ENCODE data around the gene TMEM203.

TMEM203 gene

DNA sequence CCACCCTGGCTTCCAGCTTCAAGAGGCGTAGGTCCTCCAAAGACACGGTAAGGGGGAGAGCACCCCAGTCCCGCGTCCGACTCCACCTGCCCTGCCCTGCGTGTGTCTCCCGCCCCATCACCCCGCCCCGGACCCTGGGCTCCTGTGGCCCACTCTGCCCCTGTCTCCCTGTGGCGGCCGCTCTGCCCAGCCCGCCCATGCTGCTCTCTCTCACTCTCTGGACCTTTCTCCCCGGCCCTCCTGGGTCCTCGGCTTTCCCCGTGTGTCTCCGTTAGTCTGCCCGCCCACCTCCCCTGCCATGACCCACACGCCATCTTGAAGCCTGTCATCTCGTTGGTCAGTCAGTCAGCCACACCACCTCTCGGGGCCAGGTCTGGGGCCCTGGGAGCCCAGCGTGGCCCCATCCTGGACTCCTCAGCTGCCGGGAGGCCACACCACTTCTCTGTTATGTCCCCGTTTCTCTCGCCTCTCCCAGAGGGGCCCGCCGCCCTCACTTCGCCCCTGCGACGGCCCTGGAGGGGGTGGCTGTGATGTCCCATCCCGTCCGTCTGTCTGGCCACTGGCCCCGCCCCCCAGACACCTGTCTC lies 40.1 kb downstream of the TMEM203 start:
- Mint-ChIP-seq H3K27me3 (peaks cover 86% of the 10 kb centered on the region), H3K36me3 (ENCODE audit: low read depth) (no peaks in the 10 kb centered on the region), H3K9me3 (no peaks in the 10 kb centered on the region), H3K4me3 (no peak overlapping the region), H3K27ac (no peak overlapping the region), H3K4me1 (ENCODE audit: low read depth) (peaks cover 8% of the 10 kb centered on the region)
- intact Hi-C loops (cut with micrococcal nuclease) = no loop called here

DNA sequence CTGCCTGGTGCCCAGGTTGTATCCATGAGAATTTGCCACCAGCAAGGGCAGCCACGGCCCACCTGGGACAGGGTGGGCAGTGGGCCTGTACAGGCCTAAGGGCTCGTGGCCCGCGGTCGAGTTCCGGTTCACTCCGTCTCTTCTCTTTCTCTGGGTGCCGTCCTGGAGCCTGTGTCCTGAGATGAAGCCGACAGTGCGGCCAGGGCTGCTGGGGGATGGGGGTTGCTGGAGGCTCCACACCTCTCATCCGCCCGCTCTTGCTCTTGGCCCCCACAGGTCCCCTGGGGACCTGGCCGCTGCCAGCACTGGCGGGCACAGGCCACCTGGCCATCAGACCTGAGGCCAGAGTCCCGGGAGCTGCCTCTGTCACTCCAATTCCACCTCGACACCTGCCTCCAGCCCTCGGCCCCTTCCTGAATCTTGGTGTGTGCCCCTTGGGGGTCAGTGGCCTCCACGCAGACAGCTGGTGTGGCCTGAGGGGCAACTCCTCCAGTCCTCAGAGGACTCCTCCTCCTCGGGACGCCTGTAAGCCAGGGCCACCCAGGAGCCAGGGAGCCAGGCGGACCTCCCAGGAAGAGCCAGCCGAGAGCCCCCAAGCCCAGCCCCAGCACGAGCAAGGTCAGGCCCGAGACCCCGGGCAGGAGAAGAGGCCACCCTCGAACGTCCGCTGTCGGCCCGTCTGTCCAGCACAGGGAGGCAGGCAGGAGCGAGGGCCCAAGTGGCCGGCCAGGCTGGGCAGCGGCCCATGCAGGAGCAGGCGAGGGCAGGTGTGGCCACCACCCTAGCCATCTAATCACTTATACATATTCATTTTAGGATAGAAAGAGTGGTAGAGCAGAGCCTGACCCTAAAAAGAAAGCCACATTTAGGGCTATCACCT lies 40.8 kb downstream of the TMEM203 start:
- Mint-ChIP-seq H3K36me3 (ENCODE audit: low read depth) (no peaks in the 10 kb centered on the region), H3K27ac (no peak overlapping the region), H3K9me3 (no peaks in the 10 kb centered on the region), H3K4me3 (no peak overlapping the region), H3K27me3 (peaks cover 88% of the 10 kb centered on the region), H3K4me1 (ENCODE audit: low read depth) (peaks cover 8% of the 10 kb centered on the region)
- intact Hi-C loops (cut with micrococcal nuclease) = no loop called here

DNA sequence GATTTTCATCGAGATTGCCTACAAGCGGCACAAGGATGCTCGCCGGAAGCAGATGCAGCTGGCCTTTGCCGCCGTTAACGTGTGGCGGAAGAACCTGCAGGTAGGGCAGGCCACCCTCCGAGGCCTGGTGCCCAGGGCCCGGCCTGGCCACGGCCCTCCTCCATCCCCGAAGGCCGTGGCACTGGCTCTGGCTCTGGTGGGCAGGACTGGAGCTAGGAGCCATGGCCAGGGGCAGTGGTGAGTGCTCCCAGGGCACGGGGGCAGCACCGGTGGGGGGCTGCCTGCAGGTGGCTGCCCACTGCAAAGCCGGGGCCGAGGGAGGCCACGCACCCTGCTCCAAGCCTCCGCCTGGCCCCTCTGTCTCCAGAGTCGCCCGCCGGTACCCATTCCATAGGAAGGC lies 41.6 kb downstream of the TMEM203 start:
- intact Hi-C loops (cut with micrococcal nuclease) = no loop called here
- H3K4me3 Mint-ChIP-seq = peak overlapping the region; percentile 62
- H3K27me3 Mint-ChIP-seq = peaks cover 90% of the 10 kb centered on the region
- no peaks in the 10 kb centered on the region for H3K36me3 Mint-ChIP-seq (ENCODE audit: low read depth)
- peaks cover 8% of the 10 kb centered on the region for H3K4me1 Mint-ChIP-seq (ENCODE audit: low read depth)
- H3K27ac Mint-ChIP-seq = no peak overlapping the region
- H3K9me3 Mint-ChIP-seq = no peaks in the 10 kb centered on the region

DNA sequence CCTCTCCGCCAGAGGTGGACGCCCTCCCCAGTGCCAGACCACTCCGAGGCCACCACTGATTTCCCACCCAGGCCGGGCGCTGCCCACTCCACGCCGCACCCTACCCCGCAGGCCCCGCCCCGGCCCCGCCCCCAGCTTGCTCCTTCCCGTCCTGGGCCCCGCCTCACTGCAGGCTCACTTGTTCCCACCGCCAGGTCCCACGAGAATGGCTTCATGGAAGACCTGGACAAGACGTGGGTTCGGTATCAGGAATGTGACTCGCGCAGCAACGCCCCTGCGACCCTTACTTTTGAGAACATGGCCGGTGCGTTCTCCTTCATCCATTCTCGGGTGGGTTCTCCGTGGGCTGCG lies 42.1 kb downstream of the TMEM203 start:
- H3K9me3 Mint-ChIP-seq = no peaks in the 10 kb centered on the region
- H3K27me3 Mint-ChIP-seq = peaks cover 91% of the 10 kb centered on the region
- intact Hi-C loops (cut with micrococcal nuclease) = no loop called here
- peaks cover 8% of the 10 kb centered on the region for H3K4me1 Mint-ChIP-seq (ENCODE audit: low read depth)
- peak overlapping the region; percentile 62 for H3K4me3 Mint-ChIP-seq
- no peak overlapping the region for H3K27ac Mint-ChIP-seq
- H3K36me3 Mint-ChIP-seq (ENCODE audit: low read depth) = no peaks in the 10 kb centered on the region

DNA sequence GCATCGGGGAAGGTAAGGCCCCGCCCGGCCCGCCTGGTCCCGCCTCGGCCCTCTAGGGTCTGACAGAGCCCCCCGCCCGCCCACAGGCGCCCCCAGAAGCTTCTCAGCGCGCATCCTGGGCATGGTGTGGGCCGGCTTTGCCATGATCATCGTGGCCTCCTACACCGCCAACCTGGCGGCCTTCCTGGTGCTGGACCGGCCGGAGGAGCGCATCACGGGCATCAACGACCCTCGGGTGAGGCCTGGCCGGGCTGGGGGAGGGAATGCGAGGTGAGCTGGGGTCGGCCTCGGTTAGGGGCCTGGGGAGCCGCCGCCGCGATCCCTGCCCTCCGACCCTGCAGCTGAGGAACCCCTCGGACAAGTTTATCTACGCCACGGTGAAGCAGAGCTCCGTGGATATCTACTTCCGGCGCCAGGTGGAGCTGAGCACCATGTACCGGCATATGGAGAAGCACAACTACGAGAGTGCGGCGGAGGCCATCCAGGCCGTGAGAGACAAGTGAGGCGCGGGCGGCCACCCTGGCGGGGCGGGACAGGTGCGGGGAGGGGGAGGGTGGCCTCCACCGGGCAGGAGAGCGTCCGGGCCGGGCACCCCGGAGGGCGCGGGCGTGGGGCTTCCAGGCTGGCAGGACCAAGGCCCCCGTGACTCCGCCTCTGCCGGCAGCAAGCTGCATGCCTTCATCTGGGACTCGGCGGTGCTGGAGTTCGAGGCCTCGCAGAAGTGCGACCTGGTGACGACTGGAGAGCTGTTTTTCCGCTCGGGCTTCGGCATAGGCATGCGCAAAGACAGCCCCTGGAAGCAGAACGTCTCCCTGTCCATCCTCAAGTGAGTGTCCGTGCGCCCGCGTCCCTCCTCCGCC lies 42.7 kb downstream of the TMEM203 start:
- no peaks in the 10 kb centered on the region for H3K36me3 Mint-ChIP-seq (ENCODE audit: low read depth)
- H3K4me3 Mint-ChIP-seq = peak overlapping the region; percentile 62
- H3K27ac Mint-ChIP-seq = no peak overlapping the region
- intact Hi-C loops (cut with micrococcal nuclease) = no loop called here
- peaks cover 12% of the 10 kb centered on the region for H3K4me1 Mint-ChIP-seq (ENCODE audit: low read depth)
- H3K9me3 Mint-ChIP-seq = no peaks in the 10 kb centered on the region
- H3K27me3 Mint-ChIP-seq = peaks cover 91% of the 10 kb centered on the region

DNA sequence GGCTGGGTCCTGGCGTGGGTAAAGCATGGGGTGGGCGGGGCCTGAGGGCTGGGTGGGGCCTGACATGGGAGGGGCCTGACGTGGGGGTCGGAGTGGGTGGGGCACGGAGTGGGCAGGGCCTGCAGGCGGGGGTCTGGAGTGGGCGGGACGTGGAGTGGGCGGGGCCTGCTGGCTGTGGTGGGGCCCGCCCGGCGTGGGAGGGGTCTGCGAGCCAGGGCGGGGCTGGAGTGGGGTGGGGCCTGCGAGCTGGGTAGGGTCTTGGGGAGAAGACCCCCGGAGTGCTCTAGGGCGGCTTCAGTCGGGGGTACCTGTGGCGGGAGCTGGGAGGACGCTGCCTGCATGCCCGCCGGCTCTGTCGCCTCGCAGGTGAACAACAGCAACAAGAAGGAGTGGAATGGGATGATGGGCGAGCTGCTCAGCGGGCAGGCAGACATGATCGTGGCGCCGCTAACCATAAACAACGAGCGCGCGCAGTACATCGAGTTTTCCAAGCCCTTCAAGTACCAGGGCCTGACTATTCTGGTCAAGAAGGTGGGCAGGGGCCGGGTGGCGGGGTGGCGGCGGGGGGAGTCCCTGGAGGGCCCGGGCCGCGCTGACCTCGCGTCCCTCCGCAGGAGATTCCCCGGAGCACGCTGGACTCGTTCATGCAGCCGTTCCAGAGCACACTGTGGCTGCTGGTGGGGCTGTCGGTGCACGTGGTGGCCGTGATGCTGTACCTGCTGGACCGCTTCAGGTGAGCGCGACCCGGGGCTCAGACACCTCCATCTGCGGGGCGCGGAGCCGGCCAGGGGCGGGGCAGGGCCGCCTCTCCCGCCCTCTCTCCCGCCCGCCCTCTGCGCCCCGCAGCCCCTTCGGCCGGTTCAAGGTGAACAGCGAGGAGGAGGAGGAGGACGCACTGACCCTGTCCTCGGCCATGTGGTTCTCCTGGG lies 43.6 kb downstream of the TMEM203 start:
- peaks cover 20% of the 10 kb centered on the region for H3K4me1 Mint-ChIP-seq (ENCODE audit: low read depth)
- intact Hi-C loops (cut with micrococcal nuclease) = no loop called here
- H3K4me3 Mint-ChIP-seq = no peak overlapping the region
- no peak overlapping the region for H3K27ac Mint-ChIP-seq
- H3K36me3 Mint-ChIP-seq (ENCODE audit: low read depth) = no peaks in the 10 kb centered on the region
- H3K9me3 Mint-ChIP-seq = no peaks in the 10 kb centered on the region
- peaks cover 92% of the 10 kb centered on the region for H3K27me3 Mint-ChIP-seq

DNA sequence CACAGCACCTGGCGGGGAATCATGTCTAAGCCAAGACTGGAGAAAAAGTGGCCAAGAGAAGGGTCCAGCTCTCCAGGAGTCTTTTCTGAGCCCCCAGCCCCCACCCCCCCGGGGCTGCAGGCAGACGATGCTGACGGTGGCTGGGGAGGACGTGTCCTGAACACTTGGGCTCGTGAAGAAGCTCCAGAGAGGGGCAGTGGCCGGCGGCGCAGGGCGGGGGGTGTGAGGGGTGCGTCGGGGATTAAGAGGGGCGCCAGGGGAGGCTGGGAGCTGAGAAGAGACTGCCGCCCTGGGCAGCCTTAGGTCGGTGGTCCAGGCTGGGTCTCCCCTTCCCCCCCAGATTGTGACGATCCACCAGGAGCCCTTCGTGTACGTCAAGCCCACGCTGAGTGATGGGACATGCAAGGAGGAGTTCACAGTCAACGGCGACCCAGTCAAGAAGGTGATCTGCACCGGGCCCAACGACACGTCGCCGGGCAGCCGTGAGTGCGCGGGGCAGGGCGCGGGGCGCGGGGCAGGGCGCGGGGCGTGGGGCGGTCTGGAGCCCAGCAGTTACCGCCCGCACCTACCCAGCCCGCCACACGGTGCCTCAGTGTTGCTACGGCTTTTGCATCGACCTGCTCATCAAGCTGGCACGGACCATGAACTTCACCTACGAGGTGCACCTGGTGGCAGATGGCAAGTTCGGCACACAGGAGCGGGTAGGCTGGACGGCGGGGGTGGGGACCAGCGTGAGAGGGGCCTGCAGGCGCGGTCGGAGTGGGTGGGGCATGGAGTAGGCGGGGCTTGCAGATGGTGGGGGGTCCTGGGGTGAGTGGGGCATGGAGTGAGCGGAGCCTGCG lies 44.5 kb downstream of the TMEM203 start:
- Mint-ChIP-seq H3K9me3 (no peaks in the 10 kb centered on the region), H3K36me3 (ENCODE audit: low read depth) (no peaks in the 10 kb centered on the region)

DNA sequence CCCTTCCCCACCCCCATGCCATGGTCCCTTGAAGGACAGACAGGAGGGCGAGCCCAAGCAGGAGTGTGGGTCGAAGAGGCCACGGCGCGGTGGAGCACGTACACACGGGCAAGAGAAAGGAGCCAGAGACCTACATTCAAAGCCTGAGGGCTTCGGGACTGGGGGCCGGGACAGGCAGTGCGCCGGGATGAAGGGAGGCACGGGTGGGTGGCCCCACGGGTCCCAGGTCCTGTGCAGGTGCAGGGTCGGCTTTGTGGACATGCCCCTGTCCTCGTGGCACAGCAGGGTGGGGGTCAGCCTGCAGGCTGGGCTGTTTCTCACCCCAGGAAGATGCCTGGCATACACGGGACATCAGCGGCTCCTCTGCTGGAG lies 45.4 kb downstream of the TMEM203 start:
- H3K27ac Mint-ChIP-seq = no peak overlapping the region
- no peaks in the 10 kb centered on the region for H3K36me3 Mint-ChIP-seq (ENCODE audit: low read depth)
- peaks cover 92% of the 10 kb centered on the region for H3K27me3 Mint-ChIP-seq
- intact Hi-C loops (cut with micrococcal nuclease) = no loop called here
- peaks cover 24% of the 10 kb centered on the region for H3K4me1 Mint-ChIP-seq (ENCODE audit: low read depth)
- no peak overlapping the region for H3K4me3 Mint-ChIP-seq
- no peaks in the 10 kb centered on the region for H3K9me3 Mint-ChIP-seq

More for the DNA sequence above, 44.5 kb downstream of the TMEM203 start:
- H3K27me3 Mint-ChIP-seq = peaks cover 92% of the 10 kb centered on the region
- H3K27ac Mint-ChIP-seq = no peak overlapping the region
- H3K4me1 Mint-ChIP-seq (ENCODE audit: low read depth) = peaks cover 24% of the 10 kb centered on the region
- intact Hi-C loops (cut with micrococcal nuclease) = no loop called here
- H3K4me3 Mint-ChIP-seq = no peak overlapping the region

DNA sequence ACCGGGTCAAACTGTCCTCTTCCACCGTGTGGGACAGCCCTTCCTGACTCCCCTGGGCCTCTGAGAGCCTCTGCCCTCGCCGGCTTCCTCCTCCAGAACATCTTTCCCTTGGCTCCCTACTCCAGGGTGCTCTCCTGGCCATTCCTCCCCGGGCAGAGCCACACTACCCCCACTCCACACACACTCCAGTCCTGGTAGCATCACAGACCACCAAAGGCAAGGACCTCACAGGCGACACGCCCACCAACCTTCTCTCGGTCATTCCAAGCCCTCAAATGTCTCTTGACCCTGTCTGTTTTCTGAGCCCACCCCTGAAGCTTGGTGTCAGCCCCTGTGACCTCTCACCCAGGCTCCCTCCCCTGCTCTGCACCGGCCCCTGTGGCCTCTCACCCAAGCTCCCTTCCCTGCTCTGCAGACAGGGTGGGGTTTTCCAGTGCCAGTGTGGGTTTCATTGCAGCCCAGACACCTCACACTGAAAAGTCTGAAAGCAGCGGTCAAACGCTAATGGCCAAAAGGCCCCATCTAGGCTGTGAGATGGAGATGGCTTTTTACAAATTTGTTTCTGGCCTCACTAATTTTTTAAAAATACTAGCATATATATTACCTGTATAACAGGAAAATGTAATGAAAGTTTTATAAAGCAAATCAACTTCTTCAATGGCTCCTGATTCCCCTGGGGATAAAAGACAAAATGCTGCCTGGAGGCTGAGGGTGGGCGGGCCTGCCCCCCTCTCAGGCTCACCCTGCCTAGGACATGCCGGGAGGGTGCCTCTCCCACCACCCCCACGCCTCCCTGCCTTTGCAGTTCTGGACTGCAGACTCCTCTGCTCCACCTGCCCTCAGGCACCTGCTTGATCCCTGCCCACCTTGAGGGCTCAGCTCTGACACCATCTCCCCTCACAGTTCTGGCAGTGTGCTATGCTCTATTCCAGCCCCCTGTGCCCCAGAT lies 46.1 kb downstream of the TMEM203 start:
- H3K4me3 Mint-ChIP-seq = no peak overlapping the region
- peaks cover 92% of the 10 kb centered on the region for H3K27me3 Mint-ChIP-seq
- no peak overlapping the region for H3K27ac Mint-ChIP-seq
- H3K36me3 Mint-ChIP-seq (ENCODE audit: low read depth) = no peaks in the 10 kb centered on the region
- intact Hi-C loops (cut with micrococcal nuclease) = no loop called here
- peaks cover 24% of the 10 kb centered on the region for H3K4me1 Mint-ChIP-seq (ENCODE audit: low read depth)
- H3K9me3 Mint-ChIP-seq = no peaks in the 10 kb centered on the region

DNA sequence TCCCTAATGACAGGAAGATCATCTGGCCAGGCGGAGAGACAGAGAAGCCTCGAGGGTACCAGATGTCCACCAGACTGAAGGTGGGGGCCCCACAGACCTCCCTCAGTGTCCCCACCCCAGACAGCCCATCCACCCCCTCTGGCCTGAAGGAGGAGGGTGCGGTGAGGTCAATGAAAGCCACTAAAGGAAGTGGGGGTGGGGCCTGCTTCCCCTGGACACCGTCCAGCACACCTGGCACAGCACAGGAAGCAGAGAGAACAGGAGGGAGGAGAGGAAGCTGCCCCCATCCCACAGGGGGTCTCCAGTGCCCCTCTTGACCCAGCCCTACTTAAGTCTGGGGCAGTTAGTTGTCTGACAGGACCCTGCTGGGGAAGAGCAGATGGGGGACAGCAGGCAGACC lies 46.8 kb downstream of the TMEM203 start:
- no peaks in the 10 kb centered on the region for H3K36me3 Mint-ChIP-seq (ENCODE audit: low read depth)

DNA sequence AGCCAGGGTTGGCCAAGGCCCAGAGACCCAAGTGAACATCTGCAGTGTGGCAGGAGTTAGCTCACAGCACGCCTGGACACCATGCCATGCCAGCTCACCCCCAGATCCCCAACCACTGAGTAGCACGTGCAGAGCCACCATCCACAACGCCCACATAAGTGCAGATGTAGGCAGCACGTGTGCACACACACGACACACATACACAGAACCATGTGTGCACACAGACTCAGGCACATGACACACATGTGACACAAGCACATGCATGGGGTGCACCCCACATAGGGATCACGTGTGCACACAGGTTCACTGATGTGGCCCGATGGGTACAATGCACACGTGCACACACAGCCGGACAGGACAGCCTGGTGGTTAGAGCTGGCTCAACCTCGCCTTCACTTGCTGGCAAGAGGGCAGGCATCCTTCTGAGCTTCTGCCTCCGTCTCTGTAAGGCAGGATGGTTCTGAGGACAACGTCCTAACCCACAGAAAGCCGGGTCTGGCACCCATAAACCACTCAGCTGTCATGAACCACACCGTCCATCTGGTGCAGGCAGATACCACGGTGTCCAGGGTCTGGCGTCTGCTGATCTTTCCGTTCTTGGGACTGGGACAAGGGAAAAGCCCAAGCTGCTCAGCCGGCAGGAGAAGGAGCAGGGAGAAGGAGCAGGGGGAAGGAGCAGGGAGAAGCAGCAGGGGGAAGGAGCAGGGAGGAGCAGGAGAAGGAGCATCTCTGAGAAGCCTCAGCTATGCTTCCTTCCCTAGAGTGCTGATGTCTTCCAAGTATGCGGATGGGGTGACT lies 47.6 kb downstream of the TMEM203 start:
- H3K4me3 Mint-ChIP-seq = no peak overlapping the region
- H3K27ac Mint-ChIP-seq = no peak overlapping the region
- no peaks in the 10 kb centered on the region for H3K36me3 Mint-ChIP-seq (ENCODE audit: low read depth)
- H3K4me1 Mint-ChIP-seq (ENCODE audit: low read depth) = peaks cover 16% of the 10 kb centered on the region
- peaks cover 80% of the 10 kb centered on the region for H3K27me3 Mint-ChIP-seq
- H3K9me3 Mint-ChIP-seq = no peaks in the 10 kb centered on the region
- intact Hi-C loops (cut with micrococcal nuclease) = no loop called here

More for the DNA sequence above, 46.8 kb downstream of the TMEM203 start:
- Mint-ChIP-seq H3K27ac (no peak overlapping the region), H3K27me3 (peaks cover 88% of the 10 kb centered on the region), H3K4me3 (no peak overlapping the region), H3K4me1 (ENCODE audit: low read depth) (peaks cover 23% of the 10 kb centered on the region), H3K9me3 (no peaks in the 10 kb centered on the region)
- intact Hi-C loops (cut with micrococcal nuclease) = no loop called here

Measured in dendritic cell treated with granulocyte-macrophage colony-stimulating factor and Interleukin-4, amounts not matched to agents 40 ng/mL and 50 ng/mL, for 4 days (primary cell).